Mesothelial cell of epicardium (in vitro differentiated cells): ENCODE results near the gene INTS11. TPM values are rescaled to one million over a fixed set of nuclear protein-coding genes. Genes with fewer than 3 reads are reported as not detected.

Experiments
- DNase-seq, 2 experiments: peaks; one replicate each; pipeline ENCODE4 v3.0.0; 2021; ENCODE audit warnings: low spot score in 2 of 2; ENCODE audit not compliant: unreplicated experiment in 2 of 2
- H3K27ac Mint-ChIP-seq: 2 replicates; pipeline ENCODE4 v1.8.0; 2021; ENCODE audit warnings: mixed read lengths
- H3K27me3 Mint-ChIP-seq: 2 replicates; pipeline ENCODE4 v1.8.0; 2021; ENCODE audit warnings: low read depth, mixed read lengths
- H3K36me3 Mint-ChIP-seq: 2 replicates; pipeline ENCODE4 v1.8.0; 2021; ENCODE audit warnings: mixed read lengths
- H3K4me1 Mint-ChIP-seq: 2 replicates; pipeline ENCODE4 v1.8.0; 2021; ENCODE audit warnings: mixed read lengths
- H3K4me3 Mint-ChIP-seq: 2 replicates; pipeline ENCODE4 v1.8.0; 2021; ENCODE audit warnings: mild to moderate bottlenecking, moderate library complexity, mixed read lengths
- H3K9me3 Mint-ChIP-seq: 2 replicates; pipeline ENCODE4 v1.8.0; 2021; ENCODE audit warnings: mixed read lengths
- total RNA-seq: library from RNA; stranded (reverse); gene quantifications from 3 replicates; pipeline ENCODE4 v1.2.1, GENCODE V29; 2021
- TF ChIP-seq, protein P1 (sequence below): fragments of 200-600 bp; sonication (generic); IDR thresholded peaks from one replicate; pipeline ENCODE4 v1.5.0; 2021; ENCODE audit warnings: antibody characterized with exemption; ENCODE audit not compliant: unreplicated experiment

The INTS11 gene
- total RNA-seq, 1 donor from 2014 or later = 165 TPM

DNA sequence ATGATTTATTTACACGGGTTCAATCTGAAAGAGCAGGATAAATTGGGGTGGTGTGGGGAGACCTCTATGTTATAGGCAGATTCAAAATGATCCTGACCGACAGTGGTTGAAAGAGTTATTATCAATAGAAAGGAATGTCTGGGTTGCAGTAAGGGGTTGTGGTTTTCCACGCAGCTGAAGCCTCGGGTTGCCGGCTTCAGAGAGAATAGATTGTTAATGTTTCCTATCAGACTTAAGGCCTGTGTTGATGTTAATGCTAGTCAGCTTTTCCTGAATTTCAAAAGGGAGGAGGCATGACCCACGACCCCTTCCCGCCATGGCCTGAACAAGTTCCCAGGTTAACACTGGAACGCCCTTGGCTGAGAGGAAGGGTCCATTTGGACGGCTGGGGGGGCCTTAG is 48.6 kb downstream of the INTS11 start:
- peak overlapping the region; percentile 37 for H3K4me3 Mint-ChIP-seq
- peaks cover 25% of the 10 kb centered on the region for H3K4me1 Mint-ChIP-seq
- DNase-seq = no peak
- no peak overlapping the region for H3K27ac Mint-ChIP-seq
- H3K27me3 Mint-ChIP-seq = no peaks in the 10 kb centered on the region
- TF ChIP-seq, protein P1, sequence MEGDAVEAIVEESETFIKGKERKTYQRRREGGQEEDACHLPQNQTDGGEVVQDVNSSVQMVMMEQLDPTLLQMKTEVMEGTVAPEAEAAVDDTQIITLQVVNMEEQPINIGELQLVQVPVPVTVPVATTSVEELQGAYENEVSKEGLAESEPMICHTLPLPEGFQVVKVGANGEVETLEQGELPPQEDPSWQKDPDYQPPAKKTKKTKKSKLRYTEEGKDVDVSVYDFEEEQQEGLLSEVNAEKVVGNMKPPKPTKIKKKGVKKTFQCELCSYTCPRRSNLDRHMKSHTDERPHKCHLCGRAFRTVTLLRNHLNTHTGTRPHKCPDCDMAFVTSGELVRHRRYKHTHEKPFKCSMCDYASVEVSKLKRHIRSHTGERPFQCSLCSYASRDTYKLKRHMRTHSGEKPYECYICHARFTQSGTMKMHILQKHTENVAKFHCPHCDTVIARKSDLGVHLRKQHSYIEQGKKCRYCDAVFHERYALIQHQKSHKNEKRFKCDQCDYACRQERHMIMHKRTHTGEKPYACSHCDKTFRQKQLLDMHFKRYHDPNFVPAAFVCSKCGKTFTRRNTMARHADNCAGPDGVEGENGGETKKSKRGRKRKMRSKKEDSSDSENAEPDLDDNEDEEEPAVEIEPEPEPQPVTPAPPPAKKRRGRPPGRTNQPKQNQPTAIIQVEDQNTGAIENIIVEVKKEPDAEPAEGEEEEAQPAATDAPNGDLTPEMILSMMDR = no peak
- H3K36me3 Mint-ChIP-seq = peaks cover 1% of the 10 kb centered on the region
- H3K9me3 Mint-ChIP-seq = no peaks in the 10 kb centered on the region

DNA sequence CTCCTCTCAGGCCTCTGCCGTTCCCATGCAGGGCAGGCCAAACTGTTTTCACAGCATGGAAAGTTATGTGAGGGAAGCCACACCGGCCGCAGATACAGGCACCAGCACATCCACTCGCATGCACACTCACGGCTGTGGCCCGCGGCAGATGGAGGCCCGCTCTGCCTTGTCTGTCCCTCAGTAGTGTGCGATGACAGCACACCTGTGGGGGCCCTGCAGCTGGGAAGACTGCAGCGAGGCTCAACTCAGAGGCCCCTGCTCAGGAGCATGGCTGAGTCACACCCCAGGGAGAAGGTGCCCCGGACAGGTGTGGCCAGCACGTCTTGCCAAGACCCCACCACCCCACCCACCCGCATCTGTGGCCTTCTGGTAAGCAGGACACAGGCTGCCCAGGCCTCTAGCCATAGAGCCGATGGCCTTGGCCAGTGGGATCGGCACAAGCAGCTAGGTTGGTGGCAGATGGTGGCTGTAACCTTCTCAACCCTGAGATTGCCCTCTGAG is 49.5 kb downstream of the INTS11 start:
- H3K36me3 Mint-ChIP-seq = peaks cover 1% of the 10 kb centered on the region
- TF ChIP-seq, protein P1 = no peak
- peaks cover 32% of the 10 kb centered on the region for H3K4me1 Mint-ChIP-seq
- H3K4me3 Mint-ChIP-seq = peak overlapping the region; percentile 72
- no peaks in the 10 kb centered on the region for H3K9me3 Mint-ChIP-seq
- no peak for DNase-seq
- peak overlapping the region; percentile 39 for H3K27ac Mint-ChIP-seq
- H3K27me3 Mint-ChIP-seq = no peaks in the 10 kb centered on the region

DNA sequence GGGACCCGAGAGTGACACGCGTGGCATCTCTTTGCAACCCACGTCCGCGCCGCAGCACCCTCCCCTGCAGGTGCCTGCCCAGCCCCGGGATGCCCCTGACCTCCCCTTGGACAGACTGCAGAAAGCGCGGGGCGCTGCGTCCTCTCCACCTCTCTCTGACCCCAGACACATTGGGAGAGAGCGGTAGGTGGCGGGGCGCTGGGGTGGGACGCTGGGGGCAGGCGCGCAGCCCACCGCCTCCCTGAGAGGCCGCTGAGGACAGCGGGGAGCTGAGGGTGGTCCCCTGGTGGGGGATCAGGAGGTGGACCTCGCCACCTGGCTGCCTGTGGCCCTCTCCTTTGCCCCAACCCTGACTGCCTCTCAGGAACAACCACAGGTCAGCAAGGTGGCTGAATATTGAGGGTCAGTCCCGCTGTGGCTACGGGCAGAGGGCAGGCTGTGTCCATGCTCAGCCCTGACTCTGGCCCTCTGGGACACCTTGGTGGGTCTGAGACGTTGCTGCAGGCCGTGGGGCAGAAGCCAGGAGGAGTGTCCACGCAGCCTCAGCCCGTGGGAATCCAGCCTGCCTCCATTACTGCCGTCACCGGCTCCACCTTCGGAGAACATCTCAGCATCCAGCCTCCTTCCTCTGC is 50.0 kb downstream of the INTS11 start:
- Mint-ChIP-seq H3K9me3 (no peaks in the 10 kb centered on the region), H3K36me3 (peaks cover 1% of the 10 kb centered on the region), H3K4me1 (peaks cover 33% of the 10 kb centered on the region), H3K27me3 (no peaks in the 10 kb centered on the region), H3K27ac (peak overlapping the region; percentile 39), H3K4me3 (peak overlapping the region; percentile 72)
- no peak for DNase-seq
- TF ChIP-seq, protein P1 = no peak

DNA sequence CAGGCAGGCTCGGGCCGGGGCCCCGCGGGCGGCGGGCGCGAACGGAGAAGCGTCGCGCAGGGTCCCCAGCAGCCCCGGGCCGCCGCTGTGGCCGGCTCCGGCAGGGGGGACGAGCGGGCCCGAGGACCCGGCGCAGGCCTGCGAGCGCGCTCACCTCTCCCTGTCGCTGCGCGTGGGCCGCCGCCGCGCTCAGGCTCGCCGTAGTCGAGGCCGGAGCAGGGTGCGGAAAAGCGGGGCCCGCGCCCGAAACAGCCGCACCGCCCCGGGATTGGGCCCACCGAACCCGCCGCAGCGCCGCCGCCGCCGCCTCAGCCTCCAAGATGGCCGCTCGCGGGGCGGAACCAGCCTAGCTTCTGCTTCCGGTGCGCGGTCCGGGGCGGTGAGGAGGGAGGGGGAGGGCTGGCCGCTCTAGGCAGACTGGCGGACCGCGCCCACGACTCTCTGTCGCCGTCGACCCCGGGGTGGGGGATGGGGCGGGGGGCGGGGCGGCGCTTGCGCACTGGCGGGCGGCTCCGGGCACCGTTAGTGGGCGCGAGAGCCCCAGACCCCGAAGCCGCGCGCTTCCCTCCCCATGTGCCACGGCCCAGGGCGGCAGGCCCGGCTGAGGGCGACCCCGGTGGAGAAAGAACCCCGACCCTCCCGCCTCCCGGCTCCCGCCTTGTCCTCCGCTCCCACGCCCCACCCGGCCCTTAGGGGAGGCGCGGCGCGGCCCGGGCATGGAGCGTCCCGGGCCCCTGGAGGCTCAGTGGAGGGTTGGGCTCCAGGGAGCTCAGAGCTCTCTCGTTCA is 50.8 kb downstream of the INTS11 start, which contains the start of gene UBE2J2:
Gene UBE2J2 (minus strand): TSS at position 343 of the 787 bp plus-strand sequence. CDS start 5,862 bp downstream, outside the sequence.
- peak; percentile 90 to 93 for DNase-seq
- H3K9me3 Mint-ChIP-seq = no peaks in the 10 kb centered on the region
- H3K27me3 Mint-ChIP-seq = no peaks in the 10 kb centered on the region
- H3K4me1 Mint-ChIP-seq = peaks cover 33% of the 10 kb centered on the region
- peak within 1 kb of the TSS; percentile 87 for H3K27ac Mint-ChIP-seq
- peak within 1 kb of the TSS; percentile 84 for H3K4me3 Mint-ChIP-seq
- peaks cover 1% of the 10 kb centered on the region for H3K36me3 Mint-ChIP-seq
- TF ChIP-seq, protein P1 = no peak

DNA sequence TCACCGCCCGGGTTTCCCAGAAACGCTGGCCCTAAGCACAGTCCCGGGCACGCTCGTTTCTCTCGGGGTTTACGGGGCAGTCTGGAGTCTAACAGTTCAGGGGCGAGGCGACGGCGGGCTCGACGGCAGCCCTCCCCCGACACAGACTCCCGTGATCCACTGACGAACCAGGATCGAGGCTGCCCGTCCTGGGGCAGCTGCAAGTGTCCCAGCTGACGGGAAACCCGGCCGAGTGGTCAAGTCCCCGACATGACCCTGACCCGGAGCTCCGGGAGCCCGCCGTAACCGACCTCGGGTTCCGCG is 51.3 kb downstream of the INTS11 start:
- DNase-seq = no peak
- Mint-ChIP-seq H3K4me3 (peak overlapping the region; percentile 84), H3K36me3 (peaks cover 1% of the 10 kb centered on the region), H3K27ac (peak overlapping the region; percentile 87), H3K4me1 (peaks cover 33% of the 10 kb centered on the region), H3K27me3 (no peaks in the 10 kb centered on the region), H3K9me3 (no peaks in the 10 kb centered on the region)
- TF ChIP-seq, protein P1 = no peak
